ENCODE data around the gene SLC29A2. TPM values are rescaled to one million over a fixed set of nuclear protein-coding genes. Genes with fewer than 3 reads are reported as not detected.

The SLC29A2 gene
- 3.2 to 5.0 TPM (median 4.5 TPM) in 5 replicates for total RNA-seq (2022; extraction: Qiagen RNA extraction; ENCODE audit: low read depth)

GRCh38 chr11:66371627-66372415, at the start of gene SLC29A2:
TSS of gene SLC29A2 (minus strand) at chr11:66371760. CDS start at chr11:66371591, 169 bp downstream.

DNA sequence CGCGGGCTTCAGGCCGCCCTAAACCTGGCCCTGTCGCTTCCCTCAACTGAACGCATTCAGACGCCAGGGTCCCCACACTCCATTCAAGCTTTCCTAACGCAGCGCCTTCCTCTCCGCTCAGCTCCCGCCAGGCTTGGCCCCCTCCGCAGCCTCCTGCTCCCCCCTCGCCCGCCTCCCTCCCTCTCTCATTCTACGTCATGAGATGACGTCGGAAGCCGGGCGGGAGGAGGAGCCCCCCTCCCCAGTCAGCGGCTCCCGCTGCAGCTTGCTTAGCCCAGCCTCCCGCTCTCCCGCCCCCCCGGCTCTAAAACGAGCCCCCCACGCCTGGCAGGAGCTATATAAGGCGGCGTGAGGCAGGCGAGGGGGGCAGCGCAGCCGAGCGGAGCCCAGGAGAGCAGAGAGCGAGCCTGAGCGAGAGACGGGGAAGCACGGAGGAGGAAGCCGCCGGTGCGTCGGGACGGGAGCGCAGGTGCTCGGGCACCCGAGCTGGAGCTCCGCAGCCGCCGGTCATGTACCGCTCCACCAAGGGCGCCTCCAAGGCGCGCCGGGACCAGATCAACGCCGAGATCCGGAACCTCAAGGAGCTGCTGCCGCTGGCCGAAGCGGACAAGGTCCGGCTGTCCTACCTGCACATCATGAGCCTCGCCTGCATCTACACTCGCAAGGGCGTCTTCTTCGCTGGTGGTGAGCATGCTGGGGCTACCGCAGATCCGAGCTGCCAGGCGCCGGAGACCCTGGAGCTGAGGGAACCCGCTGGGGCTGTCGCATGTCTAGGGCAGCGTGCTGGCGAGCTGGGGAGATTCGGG, 49.3 kb upstream of the SLC29A2 start, which contains the start of gene NPAS4:
Gene NPAS4, plus strand, starts transcription at position 365 of the 806 bp plus-strand sequence. Its CDS starts 145 bp downstream, at position 510.

GRCh38 chr11:66347425-66348276, 23.9 kb downstream of the SLC29A2 start, which contains the start of gene B4GAT1:
TSS of gene B4GAT1 (minus strand) at chr11:66347629. CDS start at chr11:66347545, 84 bp downstream.

GRCh38 chr11:66344550-66345315, 26.8 kb downstream of the SLC29A2 start, which contains the start of gene BRMS1:
TSS of gene BRMS1 (minus strand) at chr11:66345104. CDS start at chr11:66342234, 2,870 bp downstream.

GRCh38 chr11:66336234-66337102, 35.1 kb downstream of the SLC29A2 start, which contains the start of gene RIN1:
TSS of gene RIN1 (minus strand) at chr11:66336434. CDS start at chr11:66336402, 32 bp downstream.

DNA sequence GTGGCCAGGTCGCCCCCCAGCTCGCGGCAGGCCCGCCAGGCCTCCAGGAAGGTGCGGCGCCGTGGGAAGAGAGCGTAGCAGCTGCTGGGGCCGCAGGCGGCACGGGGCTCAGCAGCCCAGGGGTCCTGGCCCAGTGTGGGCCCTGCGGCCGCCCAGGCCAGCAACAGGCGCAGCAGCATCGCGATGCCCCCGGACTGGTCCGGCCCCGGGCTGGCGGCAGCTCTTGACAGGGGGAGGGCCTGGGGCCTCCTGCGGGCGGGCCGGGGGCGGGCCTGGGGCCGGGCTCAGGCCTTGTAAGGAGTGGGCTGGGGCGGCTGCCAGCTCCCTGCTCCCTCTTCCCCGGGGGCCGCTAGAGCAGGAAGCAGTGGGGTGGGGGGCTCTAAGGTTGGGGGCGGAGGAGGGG, 54.7 kb downstream of the SLC29A2 start, which contains the start of gene CD248:
Gene CD248, minus strand, starts transcription at position 196 of the 403 bp plus-strand sequence. Its CDS starts 17 bp downstream, at position 179.

Other genes with a start within 250 kb of the SLC29A2 start
- 35.4 to 46.5 TPM (median 41.2 TPM) in 5 replicates for gene KLC2, start 114.1 kb downstream of the SLC29A2 start, total RNA-seq (2022; extraction: Qiagen RNA extraction; ENCODE audit: low read depth)
- gene RAB1B, start 103.1 kb downstream of the SLC29A2 start, total RNA-seq (2022; extraction: Qiagen RNA extraction; ENCODE audit: low read depth), result 122 to 151 TPM (median 148 TPM) in 5 replicates
- gene CNIH2, start 93.6 kb downstream of the SLC29A2 start, total RNA-seq (2022; extraction: Qiagen RNA extraction; ENCODE audit: low read depth), result 0.89 to 3.1 TPM (median 2.1 TPM) in 5 replicates
- 79.2 to 122 TPM (median 116 TPM) in 5 replicates for gene YIF1A, start 82.6 kb downstream of the SLC29A2 start, total RNA-seq (2022; extraction: Qiagen RNA extraction; ENCODE audit: low read depth)
- gene TMEM151A, start 79.9 kb downstream of the SLC29A2 start, total RNA-seq (2022; extraction: Qiagen RNA extraction; ENCODE audit: low read depth), result 1.9 to 3.8 TPM (median 3.5 TPM) in 5 replicates
- gene CD248, start 54.7 kb downstream of the SLC29A2 start, total RNA-seq (2022; extraction: Qiagen RNA extraction; ENCODE audit: low read depth), result not detected in 5 replicates
- 28.6 to 42.5 TPM (median 39.3 TPM) in 5 replicates for gene RIN1, start 35.3 kb downstream of the SLC29A2 start, total RNA-seq (2022; extraction: Qiagen RNA extraction; ENCODE audit: low read depth)
- 82.1 to 102 TPM (median 91.1 TPM) in 5 replicates for gene BRMS1, start 26.7 kb downstream of the SLC29A2 start, total RNA-seq (2022; extraction: Qiagen RNA extraction; ENCODE audit: low read depth)
- 14.6 to 20.9 TPM (median 18.5 TPM) in 5 replicates for gene B4GAT1, start 24.1 kb downstream of the SLC29A2 start, total RNA-seq (2022; extraction: Qiagen RNA extraction; ENCODE audit: low read depth)
- not detected in 5 replicates for gene NPAS4, start 49.3 kb upstream of the SLC29A2 start, total RNA-seq (2022; extraction: Qiagen RNA extraction; ENCODE audit: low read depth)
- gene MRPL11, start 67.1 kb upstream of the SLC29A2 start, total RNA-seq (2022; extraction: Qiagen RNA extraction; ENCODE audit: low read depth), result 82.6 to 118 TPM (median 108 TPM) in 5 replicates
- 4.2 to 6.4 TPM (median 4.6 TPM) in 5 replicates for gene PELI3, start 95.1 kb upstream of the SLC29A2 start, total RNA-seq (2022; extraction: Qiagen RNA extraction; ENCODE audit: low read depth)
- gene DPP3, start 108.7 kb upstream of the SLC29A2 start, total RNA-seq (2022; extraction: Qiagen RNA extraction; ENCODE audit: low read depth), result 47.5 to 58.9 TPM (median 55.8 TPM) in 5 replicates
- 7.7 to 11.2 TPM (median 9.1 TPM) in 5 replicates for gene BBS1, start 138.9 kb upstream of the SLC29A2 start, total RNA-seq (2022; extraction: Qiagen RNA extraction; ENCODE audit: low read depth)
- gene ZDHHC24, start 174.3 kb upstream of the SLC29A2 start, total RNA-seq (2022; extraction: Qiagen RNA extraction; ENCODE audit: low read depth), result 7.1 to 14.3 TPM (median 12.0 TPM) in 5 replicates
- gene ACTN3, start 175.1 kb upstream of the SLC29A2 start, total RNA-seq (2022; extraction: Qiagen RNA extraction; ENCODE audit: low read depth), result 0.01 TPM in 1 of 5 replicates, not detected in the others
- 28.6 to 39.6 TPM (median 34.1 TPM) in 5 replicates for gene CTSF, start 196.8 kb upstream of the SLC29A2 start, total RNA-seq (2022; extraction: Qiagen RNA extraction; ENCODE audit: low read depth)
- 0.51 to 0.89 TPM (median 0.69 TPM) in 5 replicates for gene CCDC87, start 221.3 kb upstream of the SLC29A2 start, total RNA-seq (2022; extraction: Qiagen RNA extraction; ENCODE audit: low read depth)
- 24.2 to 30.2 TPM (median 26.9 TPM) in 5 replicates for gene CCS, start 221.4 kb upstream of the SLC29A2 start, total RNA-seq (2022; extraction: Qiagen RNA extraction; ENCODE audit: low read depth)
- gene RBM14, start 244.9 kb upstream of the SLC29A2 start, total RNA-seq (2022; extraction: Qiagen RNA extraction; ENCODE audit: low read depth), result 62.2 to 81.0 TPM (median 71.8 TPM) in 5 replicates